GM18858 (cell line): ENCODE results near the gene CACNA2D3.
"Not testable (repeated sequence)": the region's sequence is repeated elsewhere in the genome, so short reads cannot be mapped to it uniquely, and the experiment has no call there.

Experiments used
- ATAC-seq: cut with Tn5 transposase; IDR thresholded peaks from one replicate; pipeline ENCODE4 v1.9.1; 2021; ENCODE audit not compliant: unreplicated experiment

CACNA2D3 gene

GRCh38 chr3:54619531-54619930 is 497.2 kb downstream of the CACNA2D3 start:
- no peak for ATAC-seq

- no peak for ATAC-seq
Measured at GRCh38 chr3:54621184-54621583, 498.8 kb downstream of the CACNA2D3 start.

GRCh38 chr3:54622678-54623077 is 500.3 kb downstream of the CACNA2D3 start:
- ATAC-seq: no peak

- ATAC-seq: no peak
Measured at GRCh38 chr3:54625805-54626787, 503.7 kb downstream of the CACNA2D3 start.

- ATAC-seq: no peak
Measured at GRCh38 chr3:54628888-54629441, 506.6 kb downstream of the CACNA2D3 start.

GRCh38 chr3:54630101-54630623 is 507.8 kb downstream of the CACNA2D3 start:
- ATAC-seq: no peak

- ATAC-seq: not testable (repeated sequence)
Measured at GRCh38 chr3:54631001-54631400, 508.6 kb downstream of the CACNA2D3 start.

GRCh38 chr3:54631516-54632325 is 509.4 kb downstream of the CACNA2D3 start:
- no peak for ATAC-seq

GRCh38 chr3:54632326-54632665 is 509.9 kb downstream of the CACNA2D3 start:
- ATAC-seq: no peak

GRCh38 chr3:54632834-54633233 is 510.5 kb downstream of the CACNA2D3 start:
- ATAC-seq: no peak

GRCh38 chr3:54633444-54634121 is 511.2 kb downstream of the CACNA2D3 start:
- no peak for ATAC-seq

GRCh38 chr3:54634122-54634469 is 511.7 kb downstream of the CACNA2D3 start:
- no peak for ATAC-seq

GRCh38 chr3:54639790-54640372 is 517.5 kb downstream of the CACNA2D3 start:
- not testable (repeated sequence) for ATAC-seq

- ATAC-seq: no peak
Measured at GRCh38 chr3:54641226-54642014, 519.1 kb downstream of the CACNA2D3 start.

- no peak for ATAC-seq
Measured at GRCh38 chr3:54642147-54642546, 519.8 kb downstream of the CACNA2D3 start.

GRCh38 chr3:54647721-54648120 is 525.4 kb downstream of the CACNA2D3 start:
- ATAC-seq: no peak

GRCh38 chr3:54649551-54649950 is 527.2 kb downstream of the CACNA2D3 start:
- no peak for ATAC-seq

- no peak for ATAC-seq
Measured at GRCh38 chr3:54653456-54654195, 531.3 kb downstream of the CACNA2D3 start.

- no peak for ATAC-seq
Measured at GRCh38 chr3:54654776-54655175, 532.4 kb downstream of the CACNA2D3 start.
